ENCODE results near the gene SEMA4D.

SEMA4D gene

GRCh38 chr9:89363921-89364665 lies 133.8 kb downstream of the SEMA4D start:
- DNase-seq, result no peak

- DNase-seq, result no peak
Observed at GRCh38 chr9:89363311-89363670, 134.6 kb downstream of the SEMA4D start.

DNA sequence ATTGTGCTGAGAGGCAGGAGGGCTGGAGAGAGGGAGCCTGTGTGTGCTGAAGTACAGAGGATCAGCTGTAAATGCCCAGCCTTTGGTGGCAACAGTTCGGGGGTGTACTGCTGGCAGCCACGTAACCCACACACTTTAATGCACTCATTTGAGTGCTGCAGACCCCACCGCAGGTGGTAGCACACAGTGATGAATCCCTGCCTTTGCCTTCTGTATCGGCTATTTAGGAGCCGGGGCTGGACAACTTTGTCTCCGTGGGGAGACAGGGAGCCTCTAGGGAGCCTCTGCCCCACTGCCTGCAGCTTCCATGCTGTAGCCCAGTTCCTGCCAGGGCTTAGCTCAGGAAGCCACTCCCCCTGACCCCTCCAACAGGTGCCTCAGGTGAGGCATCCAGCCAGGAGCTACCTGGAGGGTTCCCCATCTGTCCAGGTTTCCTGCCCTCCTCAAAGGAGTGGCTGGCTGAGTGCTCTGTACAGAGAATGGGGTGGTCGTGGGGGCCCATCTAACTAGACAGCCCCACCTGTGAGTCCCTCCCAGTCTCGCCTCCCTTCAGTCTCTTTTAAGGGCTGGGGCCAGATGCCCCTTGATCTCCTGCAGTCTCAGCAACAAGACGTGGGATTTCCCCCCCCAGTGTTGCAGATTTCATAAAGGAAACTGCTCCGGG lies 135.1 kb downstream of the SEMA4D start:
- DNase-seq, result peak; percentile 19

GRCh38 chr9:89361816-89362646 lies 135.9 kb downstream of the SEMA4D start:
- peak; percentile 21 for DNase-seq

DNA sequence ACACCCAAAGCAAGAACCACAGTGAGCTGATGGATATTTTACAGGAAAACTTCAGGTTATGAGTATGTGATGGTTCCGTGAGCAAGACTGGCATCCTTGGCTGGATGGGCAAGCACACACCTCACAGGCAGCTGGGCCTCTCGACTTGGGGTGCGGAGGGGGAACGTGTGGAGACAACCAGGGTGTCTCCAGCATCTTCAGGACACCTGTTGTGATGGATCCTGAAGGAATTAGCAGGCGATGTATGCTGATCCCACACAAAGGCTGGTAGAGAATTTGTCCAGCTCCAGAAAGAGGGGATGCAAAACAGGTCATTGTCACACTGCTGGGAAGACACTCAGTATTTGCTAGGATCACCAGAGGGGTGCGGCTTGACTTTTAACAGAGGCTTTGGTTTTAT lies 136.9 kb downstream of the SEMA4D start:
- peak; percentile 13 for DNase-seq

- no peak for DNase-seq
Observed at GRCh38 chr9:89360465-89360864, 137.4 kb downstream of the SEMA4D start.

- no peak for DNase-seq
Observed at GRCh38 chr9:89359751-89360261, 138.1 kb downstream of the SEMA4D start.

- DNase-seq, result no peak
Observed at GRCh38 chr9:89358985-89359384, 138.9 kb downstream of the SEMA4D start.

DNA sequence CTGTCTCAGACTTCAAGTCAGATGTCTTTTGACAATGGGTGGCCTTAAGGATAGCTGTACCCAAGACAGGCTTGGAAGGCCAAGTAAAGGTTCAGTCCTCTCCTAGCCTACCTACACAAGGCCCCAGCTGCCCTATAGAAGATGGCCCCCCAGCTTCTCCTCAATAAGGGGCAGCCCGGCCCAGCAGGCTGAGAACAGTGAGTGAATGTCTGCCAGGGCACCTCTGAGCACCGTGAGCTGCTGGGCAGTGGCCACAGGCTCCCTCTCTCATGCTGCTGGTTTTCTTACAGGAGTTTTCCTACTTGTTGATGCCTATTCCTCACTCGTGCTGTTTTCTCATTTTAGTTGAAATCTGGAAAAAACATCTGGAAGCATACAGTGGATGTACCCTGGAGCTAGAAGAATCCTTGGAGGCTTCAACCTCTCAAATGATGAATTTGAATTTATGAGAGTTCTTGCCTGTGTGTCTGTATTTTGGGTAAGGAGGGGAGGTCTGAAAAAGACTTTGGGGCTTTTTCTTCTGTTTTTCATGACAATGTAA lies 139.5 kb downstream of the SEMA4D start:
- no peak for DNase-seq

DNA sequence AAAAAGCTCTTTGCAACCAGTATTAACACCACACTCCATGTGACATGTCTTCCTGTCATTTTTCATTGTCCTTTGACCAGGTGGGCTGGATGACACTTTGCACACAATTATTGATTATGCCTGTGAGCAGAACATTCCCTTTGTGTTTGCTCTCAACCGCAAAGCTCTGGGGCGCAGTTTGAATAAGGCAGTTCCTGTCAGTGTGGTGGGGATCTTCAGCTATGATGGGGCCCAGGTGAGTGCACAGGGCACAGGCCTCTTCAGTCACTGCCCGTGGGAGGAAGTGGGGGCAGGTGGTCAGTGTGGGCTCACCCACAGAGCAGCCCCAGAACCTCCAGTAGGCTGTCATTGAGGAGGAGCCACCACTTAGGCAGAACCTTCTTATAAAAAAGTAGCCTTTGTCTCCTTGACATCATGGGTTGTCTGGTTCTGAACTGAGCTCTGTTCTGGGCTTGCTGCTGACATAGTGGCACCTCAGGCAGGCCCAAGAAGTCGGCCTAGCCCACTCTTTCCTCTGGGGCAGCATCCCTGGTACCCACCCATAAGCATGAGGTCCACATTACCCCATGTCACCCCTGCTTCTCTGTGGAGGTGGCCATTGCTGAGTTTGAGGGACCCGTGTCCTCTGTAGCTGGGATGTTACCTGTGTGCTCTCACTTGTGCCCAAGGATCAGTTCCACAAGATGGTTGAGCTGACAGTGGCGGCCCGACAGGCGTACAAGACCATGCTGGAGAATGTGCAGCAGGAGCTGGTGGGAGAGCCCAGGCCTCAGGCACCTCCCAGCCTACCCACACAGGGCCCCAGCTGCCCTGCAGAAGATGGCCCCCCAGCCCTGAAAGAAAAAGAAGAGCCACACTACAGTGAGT lies 140.3 kb downstream of the SEMA4D start:
- DNase-seq, result no peak

- no peak for DNase-seq
Observed at GRCh38 chr9:89356782-89357181, 141.1 kb downstream of the SEMA4D start.

GRCh38 chr9:89354471-89354870 lies 143.4 kb downstream of the SEMA4D start:
- DNase-seq, result no peak

DNA sequence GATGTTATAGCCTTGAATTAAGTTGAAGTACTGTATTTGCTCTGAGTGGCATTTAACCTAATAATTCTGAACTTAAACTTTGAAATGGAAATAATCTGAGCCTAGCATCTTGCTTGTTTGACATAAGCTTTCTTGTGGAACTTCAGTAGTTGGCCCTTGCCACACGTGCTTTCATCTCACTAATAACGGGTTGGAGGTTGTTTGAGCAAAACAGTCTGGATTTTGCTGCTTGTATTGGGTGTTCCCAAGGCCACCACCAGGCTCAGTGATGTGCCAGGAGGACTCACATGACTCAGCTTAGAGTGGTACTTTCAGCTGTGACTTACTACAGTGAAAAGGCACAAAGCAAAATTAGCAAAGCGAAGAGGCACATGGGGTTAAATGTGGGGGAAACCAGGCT lies 143.9 kb downstream of the SEMA4D start:
- no peak for DNase-seq

GRCh38 chr9:89352874-89353649 lies 144.9 kb downstream of the SEMA4D start:
- DNase-seq, result no peak

DNA sequence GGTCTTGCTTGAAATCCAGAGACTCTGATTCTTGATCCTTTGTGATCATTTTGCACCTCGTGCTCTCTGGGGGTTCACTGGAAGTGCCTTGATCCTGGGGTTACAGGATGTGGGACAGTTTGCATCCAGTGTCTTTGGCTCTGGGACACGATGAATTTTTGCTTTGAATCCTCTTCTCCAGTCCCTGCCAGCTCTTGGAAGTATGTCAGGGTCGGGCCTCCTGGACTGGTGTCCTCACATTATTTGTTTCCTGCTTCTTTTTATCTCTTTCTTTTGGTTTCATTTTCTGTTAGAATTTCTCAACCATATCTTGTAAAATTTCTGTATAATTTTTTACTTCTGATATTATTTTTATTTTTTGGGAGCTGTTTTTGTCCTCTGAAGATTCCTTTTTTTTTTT lies 145.5 kb downstream of the SEMA4D start:
- no peak for DNase-seq

GRCh38 chr9:89351584-89352300 lies 146.2 kb downstream of the SEMA4D start:
- no peak for DNase-seq

DNA sequence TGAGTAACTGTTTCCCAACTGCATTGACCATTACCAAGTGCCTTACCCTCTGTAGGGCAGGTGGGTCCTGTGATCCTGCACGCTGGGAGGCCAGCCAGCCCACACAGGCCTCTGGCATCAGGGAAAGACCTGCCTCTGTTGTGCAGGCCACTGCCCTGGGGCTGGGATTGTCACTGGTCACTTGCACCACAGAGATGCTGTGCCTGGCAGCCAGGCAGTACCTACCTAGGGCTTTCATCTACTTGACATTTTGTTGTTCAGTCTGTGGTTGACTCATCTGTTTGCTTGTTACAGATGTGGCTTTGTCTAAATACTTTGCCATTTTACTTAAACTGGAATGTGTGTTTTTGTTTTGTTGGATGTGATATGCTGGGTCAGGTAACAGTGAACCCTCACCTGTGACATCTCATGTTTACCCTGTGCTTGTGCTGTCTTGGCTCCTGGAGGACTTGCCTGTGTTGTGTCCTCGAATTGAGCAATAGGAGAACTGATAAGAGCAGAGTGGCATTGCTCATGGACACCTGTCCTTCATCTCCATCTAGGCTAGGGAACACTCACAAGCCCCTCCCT lies 146.8 kb downstream of the SEMA4D start:
- DNase-seq, result no peak

DNA sequence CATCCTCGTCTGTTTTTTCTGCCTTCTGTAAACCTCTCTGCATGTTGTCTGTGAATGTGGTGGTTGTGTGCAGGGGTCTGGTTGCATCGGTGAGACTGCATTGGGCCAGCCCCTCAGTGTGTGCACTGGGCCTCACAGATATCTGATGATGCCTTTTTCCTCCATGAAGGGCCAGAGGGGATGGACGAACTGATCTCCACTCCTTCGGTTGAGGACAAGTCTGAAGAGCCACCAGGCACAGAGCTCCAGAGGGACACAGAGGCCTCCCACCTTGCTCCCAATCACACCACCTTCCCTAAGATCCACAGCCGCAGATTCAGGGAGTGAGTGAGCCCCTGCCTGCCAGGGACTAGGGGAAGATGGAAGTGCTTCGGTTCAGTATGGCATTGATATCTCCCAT lies 148.3 kb downstream of the SEMA4D start:
- no peak for DNase-seq

GRCh38 chr9:89347651-89348050 lies 150.3 kb downstream of the SEMA4D start:
- DNase-seq, result no peak

- no peak for DNase-seq
Observed at GRCh38 chr9:89346696-89347095, 151.2 kb downstream of the SEMA4D start.

Measured in stimulated activated CD8-positive, alpha-beta memory T cell treated with anti-CD3 and anti-CD28 coated beads, Interleukin-4, amount 100 ng/mL, for 48 hours (primary cell).